ENCODE measurements around the gene CSMD2. TPM values are rescaled to one million over a fixed set of nuclear protein-coding genes. Genes with fewer than 3 reads are reported as not detected.

The CSMD2 gene
- polyA plus RNA-seq, 1 of the 3 experiments (the other 2 are of a cell fraction) = not detected

- Histone ChIP-seq H3K4me1 (ENCODE audit: control insufficient read depth in 1 of 2, insufficient read depth in 2 of 2, low read depth in 1 of 2, low read length in 1 of 2) (peaks cover 0 to 3% of the 10 kb centered on the region in 2 experiments; a peak in 2 of 4 replicates), H3K9me2 (no peaks in the 10 kb centered on the region), H3K4me2 (no peak overlapping the region), H3F3A (replicated peaks; ENCODE audit: insufficient read depth) (no peaks in the 10 kb centered on the region), H3K4me3 (ENCODE audit: low read depth in 2 of 2, low read length in 1 of 2) (no peak overlapping the region), H3K79me2 (ENCODE audit: insufficient read depth) (no peaks in the 10 kb centered on the region), H2AFZ (ENCODE audit: low read depth) (no peak overlapping the region), H4K20me1 (ENCODE audit: insufficient read depth) (no peaks in the 10 kb centered on the region), H3K36me3 (replicated peaks in 1 of 2; ENCODE audit: control insufficient read depth in 1 of 2, insufficient read depth in 2 of 2, low read length in 1 of 2) (no peaks in the 10 kb centered on the region), H3K9ac (no peak overlapping the region), H3K27me3 (ENCODE audit: insufficient read depth) (no peaks in the 10 kb centered on the region), H3K9me3 (no peaks in the 10 kb centered on the region), H3K27ac (ENCODE audit: low read depth in 2 of 2, low read length in 1 of 2) (no peak overlapping the region)
- 10% methylated on average over 1 of the region's 1 CpG for WGBS (ENCODE audit: low lambda C conversion rate)
- CTCF ChIA-PET = interaction anchor here (1.1 kb wide), 1 partner anchor 208 kb away, joined by 3 read pairs; no protein-coding TSS in a partner anchor
- TF ChIP-seq TEAD4 (IDR thresholded peaks at IDR 0.05; ENCODE audit: borderline replicate concordance, insufficient read depth) (no peak), GABPA (IDR thresholded peaks at IDR 0.05; ENCODE audit: low read depth) (no peak), USF1 (IDR thresholded peaks at IDR 0.05; ENCODE audit: borderline replicate concordance, low read depth) (no peak), PBX3 (IDR thresholded peaks at IDR 0.05) (no peak), SIN3A (IDR thresholded peaks at IDR 0.05; ENCODE audit: borderline replicate concordance, low read depth, low read length) (no peak), TAF1 (IDR thresholded peaks at IDR 0.05; ENCODE audit: borderline replicate concordance, low read depth, low read length) (no peak), FOXM1 (IDR thresholded peaks at IDR 0.05; ENCODE audit: low read depth) (no peak), MXI1 (IDR thresholded peaks at IDR 0.05; ENCODE audit: low read depth, low read length) (no peak), FOXJ3 (CRISPR knock-in tag; IDR thresholded peaks at IDR 0.05) (no peak), MEF2A (IDR thresholded peaks at IDR 0.05; ENCODE audit: borderline replicate concordance, low read depth) (no peak), YY1 (IDR thresholded peaks at IDR 0.05; ENCODE audit: low read depth) (no peak), RFX5 (IDR thresholded peaks at IDR 0.05; ENCODE audit: low read length) (no peak), REST (IDR thresholded peaks at IDR 0.05; ENCODE audit: low read depth, low read length) (no peak)
- POLR2A ChIA-PET = no interaction called here
- no peak for DNase-seq
Measured at GRCh38 chr1:33906156-33906555, 258.9 kb downstream of the CSMD2 start.
